Gastrocnemius medialis (tissue), 4 donors: Measurements from ENCODE around the gene NUP54. TPM values are rescaled to one million over a fixed set of nuclear protein-coding genes. Genes with fewer than 3 reads are reported as not detected.
A peak's percentile ranks its signal among the peaks of the same experiment; 100 is the strongest.

Experiments
- ATAC-seq, 2 donors: fragments of 150-250 bp; one replicate each; pipeline ENCODE4 v1.9.1; 2016
- DNase-seq, 2 donors: peaks; one replicate each; pipeline ENCODE4 v3.0.0-alpha.2; 2019
- H3K27ac ChIP-seq, 4 donors: fragments of 200-600 bp; sonication (generic); 1 replicate in 1 of 4; 2 replicates in 3 of 4; pipeline ENCODE4 v1.5.1; 2016 to 2018; ENCODE audit warnings: mild to moderate bottlenecking in 2 of 4, moderate library complexity in 1 of 4
- H3K27me3 ChIP-seq, 3 donors: fragments of 200-600 bp; sonication (generic) in 2 of 3; 1 replicate in 1 of 3; 2 replicates in 2 of 3; pipeline versions ENCODE4 v1.5.1 to v1.6.0; 2016 to 2019; ENCODE audit warnings: mild to moderate bottlenecking in 1 of 3, moderate library complexity in 1 of 3
- H3K36me3 ChIP-seq, 2 donors: fragments of 200-600 bp; sonication (generic) in 1 of 2; one replicate each; pipeline ENCODE4 v1.5.1; 2017 to 2018
- H3K4me1 ChIP-seq, 2 donors: fragments of 200-600 bp; sonication (generic) in 1 of 2; one replicate each; pipeline ENCODE4 v1.5.1; 2016 to 2017; ENCODE audit warnings: mild to moderate bottlenecking in 2 of 2
- H3K4me3 ChIP-seq, 4 donors: fragments of 200-600 bp; sonication (generic) in 3 of 4; 1 replicate in 1 of 4; 2 replicates in 3 of 4; pipeline ENCODE4 v1.5.1; 2016 to 2019; ENCODE audit warnings: mild to moderate bottlenecking in 2 of 4
- H3K9me3 ChIP-seq, 3 donors: fragments of 200-600 bp; sonication (generic) in 2 of 3; 1 replicate in 1 of 3; 2 replicates in 2 of 3; pipeline ENCODE4 v1.5.1; 2016 to 2019
- POLR2A ChIP-seq, 2 donors: fragments of 450-650 bp; IDR thresholded peaks; one replicate each; pipeline ENCODE4 v1.6.1; 2017; ENCODE audit warnings: antibody characterized with exemption in 2 of 2, mild to moderate bottlenecking in 2 of 2, moderate library complexity in 2 of 2
- in situ Hi-C, 4 donors: fragments of 200-750 bp; cut with MboI; loops; one replicate each; pipeline versions ENCODE4 v1.15.0 to v1.8.0; 2017; ENCODE audit warnings: low sequenced_read_pairs in 4 of 4
- intact Hi-C: fragments of 100-400 bp; cut with DNase I; formaldehyde crosslinking; loops from one replicate; pipeline ENCODE4 v1.15.1; 2023; ENCODE audit warnings: low total_unique reads
- total RNA-seq, 4 donors: library from RNA; depleted of rRNA; stranded (reverse); fragments of >200 nt; gene quantifications; one replicate each; pipeline versions ENCODE4 v1.1.0 to v1.2.3, GENCODE V29; 2016
- TF ChIP-seq, protein P1 (sequence below), 5 experiments: fragments of 450-650 bp in 3 of 5; fragments of 200-600 bp in 2 of 5; sonication (generic) in 2 of 5; IDR thresholded peaks in 4 of 5; conservative IDR thresholded peaks in 1 of 5; 1 replicate in 4 of 5; 2 replicates in 1 of 5; pipeline ENCODE4 v1.5.1; 2016 to 2019; ENCODE audit warnings: antibody characterized with exemption in 5 of 5, mild to moderate bottlenecking in 3 of 5, moderate library complexity in 3 of 5

Gene NUP54
- total RNA-seq, 4 donors from 2014 or later = 15.7 to 22.8 (median 20.0) TPM

DNA sequence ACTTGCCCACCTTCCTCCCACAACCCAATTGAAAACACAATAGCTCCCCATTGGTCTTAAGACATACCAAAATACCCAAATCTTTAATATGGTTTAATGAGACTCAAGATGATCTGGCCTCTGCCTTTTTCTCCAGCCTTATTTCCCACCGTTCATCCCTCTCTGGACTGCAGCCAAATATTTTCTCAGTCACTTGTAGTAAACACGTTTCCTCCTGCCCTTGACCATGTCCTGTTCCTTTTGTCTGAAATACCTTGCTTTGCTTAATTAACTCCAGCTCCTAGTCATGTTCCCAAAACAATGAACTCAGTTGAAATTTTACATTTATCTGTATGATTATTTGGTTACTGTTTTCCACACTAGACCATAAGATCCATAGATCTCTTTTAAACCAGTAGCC, 8.4 kb upstream of the NUP54 start:
- peaks cover 3 to 41% of the 10 kb centered on the region in 2 donors for H3K36me3 ChIP-seq
- H3K27ac ChIP-seq = peak overlapping the region in 1 of 4 donors; percentile 21
- no peak for DNase-seq
- no peak overlapping the region for H3K4me3 ChIP-seq
- TF ChIP-seq POLR2A (IDR thresholded peaks at IDR 0.05) = no peak
- TF ChIP-seq, protein P1, sequence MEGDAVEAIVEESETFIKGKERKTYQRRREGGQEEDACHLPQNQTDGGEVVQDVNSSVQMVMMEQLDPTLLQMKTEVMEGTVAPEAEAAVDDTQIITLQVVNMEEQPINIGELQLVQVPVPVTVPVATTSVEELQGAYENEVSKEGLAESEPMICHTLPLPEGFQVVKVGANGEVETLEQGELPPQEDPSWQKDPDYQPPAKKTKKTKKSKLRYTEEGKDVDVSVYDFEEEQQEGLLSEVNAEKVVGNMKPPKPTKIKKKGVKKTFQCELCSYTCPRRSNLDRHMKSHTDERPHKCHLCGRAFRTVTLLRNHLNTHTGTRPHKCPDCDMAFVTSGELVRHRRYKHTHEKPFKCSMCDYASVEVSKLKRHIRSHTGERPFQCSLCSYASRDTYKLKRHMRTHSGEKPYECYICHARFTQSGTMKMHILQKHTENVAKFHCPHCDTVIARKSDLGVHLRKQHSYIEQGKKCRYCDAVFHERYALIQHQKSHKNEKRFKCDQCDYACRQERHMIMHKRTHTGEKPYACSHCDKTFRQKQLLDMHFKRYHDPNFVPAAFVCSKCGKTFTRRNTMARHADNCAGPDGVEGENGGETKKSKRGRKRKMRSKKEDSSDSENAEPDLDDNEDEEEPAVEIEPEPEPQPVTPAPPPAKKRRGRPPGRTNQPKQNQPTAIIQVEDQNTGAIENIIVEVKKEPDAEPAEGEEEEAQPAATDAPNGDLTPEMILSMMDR (IDR thresholded peaks at IDR 0.05 in 4 of 5, conservative IDR thresholded peaks at IDR 0.05 in 1 of 5) = no peak
- no peaks in the 10 kb centered on the region for H3K4me1 ChIP-seq
- intact Hi-C loops (no loop called here), in situ Hi-C loops (no loop called here)
- H3K9me3 ChIP-seq = no peaks in the 10 kb centered on the region
- ATAC-seq = no peak
- H3K27me3 ChIP-seq = no peaks in the 10 kb centered on the region

DNA sequence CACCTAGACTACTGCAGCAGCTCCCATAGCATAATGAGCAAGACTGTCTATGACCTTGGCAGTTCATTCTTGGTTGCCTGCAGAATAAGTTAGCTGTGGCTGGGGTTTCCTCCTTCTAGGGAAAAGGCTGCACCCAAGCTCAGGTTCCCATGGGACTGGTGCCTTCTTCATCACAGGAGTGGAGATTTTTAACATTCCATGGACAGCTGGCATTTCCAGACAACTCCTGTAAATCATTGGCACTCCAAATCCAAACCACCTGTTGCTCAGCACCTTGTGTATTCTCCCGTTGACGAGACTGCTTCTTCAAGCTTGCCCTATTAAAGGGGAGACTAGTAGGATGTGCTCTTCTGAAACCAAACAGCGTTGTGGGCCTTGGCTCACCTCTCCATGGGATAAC, 7.8 kb upstream of the NUP54 start:
- intact Hi-C loops (no loop called here), in situ Hi-C loops (no loop called here)
- Histone ChIP-seq H3K4me1 (no peaks in the 10 kb centered on the region), H3K9me3 (no peaks in the 10 kb centered on the region), H3K36me3 (peaks cover 3 to 34% of the 10 kb centered on the region in 2 donors), H3K27ac (no peak overlapping the region), H3K27me3 (no peaks in the 10 kb centered on the region), H3K4me3 (no peak overlapping the region)
- DNase-seq (no peak), ATAC-seq (peak in 1 of 2 donors; percentile 44)
- no peak for TF ChIP-seq POLR2A (IDR thresholded peaks at IDR 0.05)
- TF ChIP-seq, protein P1 (IDR thresholded peaks at IDR 0.05 in 4 of 5, conservative IDR thresholded peaks at IDR 0.05 in 1 of 5) = no peak

- in situ Hi-C loops (no loop called here), intact Hi-C loops (no loop called here)
- TF ChIP-seq, protein P1 (IDR thresholded peaks at IDR 0.05 in 4 of 5, conservative IDR thresholded peaks at IDR 0.05 in 1 of 5) = no peak
- TF ChIP-seq POLR2A (IDR thresholded peaks at IDR 0.05) = no peak
- Histone ChIP-seq H3K36me3 (peaks cover 0 to 8% of the 10 kb centered on the region in 2 donors), H3K4me3 (no peak overlapping the region), H3K9me3 (no peaks in the 10 kb centered on the region), H3K27ac (no peak overlapping the region), H3K4me1 (peaks cover 8 to 10% of the 10 kb centered on the region in 2 donors), H3K27me3 (no peaks in the 10 kb centered on the region)
- ATAC-seq = no peak
- no peak for DNase-seq
Measured at GRCh38 chr4:76153356-76153755, 5.2 kb upstream of the NUP54 start.

GRCh38 chr4:76147454-76148141, 599 bp downstream of the NUP54 start:
- Histone ChIP-seq H3K4me1 (peaks cover 31 to 36% of the 10 kb centered on the region in 2 donors), H3K4me3 (peak overlapping the region; percentile 66 to 99 (median 89)), H3K36me3 (peaks cover 0 to 15% of the 10 kb centered on the region in 2 donors), H3K27me3 (no peaks in the 10 kb centered on the region), H3K9me3 (no peaks in the 10 kb centered on the region), H3K27ac (peak overlapping the region; percentile 82 to 98 (median 92))
- in situ Hi-C loops (no loop called here), intact Hi-C loops (loop anchor here (1.0 to 10.0 kb wide), 3 partner anchors 60 to 927 kb away; partner anchors contain the start of genes CCNI and SDAD1)
- ATAC-seq (peak; percentile 39 to 48), DNase-seq (peak; percentile 9 to 31)
- TF ChIP-seq POLR2A (IDR thresholded peaks at IDR 0.05) = no peak
- TF ChIP-seq, protein P1 (IDR thresholded peaks at IDR 0.05 in 4 of 5, conservative IDR thresholded peaks at IDR 0.05 in 1 of 5) = no peak
